Measurements from ENCODE around the gene CGRRF1. TPM values are rescaled to one million over a fixed set of nuclear protein-coding genes. Genes with fewer than 3 reads are reported as not detected.

The CGRRF1 gene
- total RNA-seq, 1 donor from 2014 or later: 23.4 TPM

- DNase-seq (ENCODE audit: low spot score): no peak
These were observed 19.8 kb upstream of the CGRRF1 start for GRCh38 chr14:54489731-54490444.

GRCh38 chr14:54490445-54491175 lies 19.1 kb upstream of the CGRRF1 start:
- no peak for DNase-seq (ENCODE audit: low spot score)

GRCh38 chr14:54493293-54493692 lies 16.4 kb upstream of the CGRRF1 start:
- no peak for DNase-seq (ENCODE audit: low spot score)

DNA sequence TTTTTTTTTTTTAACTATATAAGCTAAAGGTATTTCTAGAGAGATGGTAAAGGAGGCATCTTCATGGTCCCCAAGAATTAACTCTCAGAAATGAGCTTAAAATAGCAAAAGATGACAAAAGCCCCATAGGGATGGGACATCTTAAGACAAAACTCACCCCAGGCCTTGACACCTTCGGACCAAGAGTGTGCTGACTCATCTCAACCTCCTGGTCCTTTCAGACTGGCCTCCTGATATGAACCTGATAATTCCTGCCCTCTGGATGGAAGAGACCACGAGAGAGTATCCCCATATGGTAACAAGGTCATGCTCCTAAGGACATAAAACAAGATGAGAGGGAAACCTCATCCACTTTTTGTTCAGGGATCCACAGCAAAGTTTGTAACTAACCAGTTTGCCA lies 12.5 kb upstream of the CGRRF1 start:
- DNase-seq (ENCODE audit: low spot score): no peak

- no peak for DNase-seq (ENCODE audit: low spot score)
These were observed 11.6 kb upstream of the CGRRF1 start for GRCh38 chr14:54498095-54498531.

DNA sequence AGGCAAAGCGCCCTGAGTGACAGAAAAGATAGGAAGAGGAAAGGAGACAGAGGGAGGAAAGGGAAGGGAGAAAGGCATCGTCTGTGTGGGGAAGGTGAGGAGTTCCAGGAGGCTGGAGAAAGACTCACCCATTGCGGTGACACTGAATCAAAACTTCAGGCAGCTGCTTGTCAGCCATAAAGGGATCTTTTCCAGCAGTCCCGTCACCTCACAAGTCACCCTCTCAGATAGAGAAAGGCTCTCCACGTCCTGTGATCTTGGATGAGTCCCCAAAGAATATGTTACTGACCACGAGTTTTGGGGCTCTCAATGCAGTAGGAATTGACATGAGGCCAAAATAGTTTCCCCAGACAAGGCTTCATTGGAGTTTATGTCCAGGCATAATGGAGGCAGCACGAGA lies 11.1 kb upstream of the CGRRF1 start:
- DNase-seq (ENCODE audit: low spot score): no peak

DNA sequence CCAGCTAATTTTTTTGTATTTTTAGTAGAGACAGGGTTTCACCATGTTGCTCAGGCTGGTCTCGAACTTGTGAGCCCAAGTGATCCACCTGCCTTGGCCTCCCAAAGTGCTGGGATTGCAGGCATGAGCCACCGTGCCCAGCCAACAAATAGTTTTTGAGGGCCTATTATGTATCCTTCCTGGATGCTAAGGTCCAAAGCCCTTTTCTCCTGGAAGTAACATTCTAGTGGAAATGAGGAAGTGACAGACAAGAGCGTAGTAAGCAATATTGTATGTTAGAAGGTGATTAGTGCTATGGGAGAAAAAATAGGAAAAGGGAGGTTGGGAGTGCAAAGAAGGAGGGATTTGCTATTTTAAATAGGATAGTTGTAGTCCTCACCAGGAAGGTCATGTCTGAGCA lies 9.0 kb upstream of the CGRRF1 start:
- no peak for DNase-seq (ENCODE audit: low spot score)

DNA sequence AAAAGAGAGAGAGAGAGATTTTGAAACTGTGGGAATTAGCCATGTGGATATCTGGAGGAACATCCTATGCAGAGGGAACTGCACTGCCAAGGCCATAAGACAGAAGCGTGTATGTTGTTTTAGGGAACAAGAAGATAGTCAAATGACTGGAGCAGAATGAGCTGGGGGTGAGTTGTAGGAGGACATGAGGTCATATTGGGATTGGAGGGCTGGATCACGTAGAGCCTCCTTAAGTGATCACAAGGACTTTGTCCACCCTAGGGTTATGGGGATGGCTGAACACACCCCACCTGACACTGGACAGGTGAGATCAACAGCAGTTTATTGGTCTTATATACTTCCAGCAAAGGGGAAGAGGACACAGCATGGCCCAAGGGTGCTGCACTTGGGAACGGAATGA lies 8.2 kb upstream of the CGRRF1 start:
- DNase-seq (ENCODE audit: low spot score): no peak

DNA sequence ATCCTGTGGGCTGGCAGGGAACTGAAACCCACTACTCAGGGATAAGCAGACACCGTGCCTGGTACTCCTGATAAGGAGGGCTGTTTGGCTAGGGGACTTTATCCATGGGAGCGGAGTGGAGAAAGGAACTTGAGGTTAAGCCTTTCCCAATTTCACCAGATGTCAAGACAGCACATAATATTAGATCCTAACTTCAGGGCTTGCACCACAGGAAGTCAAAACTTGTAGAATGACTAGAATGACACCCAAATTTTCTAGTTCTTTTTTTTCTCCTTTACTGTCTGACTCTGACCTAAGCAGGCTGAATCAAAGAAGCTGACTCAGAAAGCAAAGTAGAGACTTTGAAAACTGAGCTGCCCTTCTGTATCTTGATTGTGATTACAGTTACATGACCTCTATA lies 7.1 kb upstream of the CGRRF1 start:
- peak; percentile 10 for DNase-seq (ENCODE audit: low spot score)

GRCh38 chr14:54503486-54503885 lies 6.2 kb upstream of the CGRRF1 start:
- DNase-seq (ENCODE audit: low spot score): peak; percentile 29

DNA sequence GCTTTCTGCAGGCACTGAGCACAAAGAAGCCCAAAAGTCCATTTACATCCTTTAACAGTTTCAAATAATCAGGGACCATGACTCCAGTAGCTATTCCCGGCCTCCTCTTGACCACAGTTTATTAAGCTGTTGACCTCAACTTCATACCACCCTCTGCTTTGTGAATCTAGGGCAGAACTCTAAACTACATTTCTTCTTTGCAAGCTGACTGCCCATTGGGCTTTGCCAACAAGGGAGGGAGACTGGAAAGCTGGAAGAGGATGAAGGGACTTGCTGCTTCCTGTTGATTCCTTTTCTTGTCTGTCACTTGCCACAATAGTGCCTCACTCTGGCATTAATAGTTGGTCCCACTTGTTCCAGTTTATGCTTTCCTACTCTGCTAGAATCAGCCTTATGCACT lies 2.7 kb downstream of the CGRRF1 start:
- DNase-seq (ENCODE audit: low spot score): no peak

GRCh38 chr14:54515670-54516069 lies 6.0 kb downstream of the CGRRF1 start:
- DNase-seq (ENCODE audit: low spot score): no peak

- no peak for DNase-seq (ENCODE audit: low spot score)
These were observed 7.0 kb downstream of the CGRRF1 start for GRCh38 chr14:54516709-54517108.

DNA sequence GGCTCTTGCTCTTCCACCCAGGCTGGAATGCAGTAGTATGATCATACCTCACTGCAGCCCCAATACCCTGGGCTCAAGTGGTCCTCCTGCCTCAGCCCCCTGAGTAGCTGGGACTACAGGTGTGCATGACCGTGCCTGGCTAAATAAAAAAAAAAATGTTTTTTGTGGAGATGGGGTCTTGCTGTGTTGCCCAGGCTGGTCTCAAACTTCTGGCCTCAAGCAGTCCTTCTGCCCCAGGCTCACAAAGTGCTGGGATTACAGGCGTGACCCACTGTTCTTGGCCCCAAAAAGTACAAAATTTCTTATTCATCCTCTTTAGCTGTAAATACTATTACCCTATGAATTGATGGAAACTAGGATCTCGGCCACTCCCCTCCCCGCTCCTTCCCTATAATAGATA lies 14.7 kb downstream of the CGRRF1 start:
- no peak for DNase-seq (ENCODE audit: low spot score)

- DNase-seq (ENCODE audit: low spot score): no peak
These were observed 19.3 kb downstream of the CGRRF1 start for GRCh38 chr14:54528973-54529372.

- no peak for DNase-seq (ENCODE audit: low spot score)
These were observed 20.1 kb downstream of the CGRRF1 start for GRCh38 chr14:54529811-54530210.

GRCh38 chr14:54532111-54533012 lies 22.7 kb downstream of the CGRRF1 start:
- DNase-seq (ENCODE audit: low spot score): no peak

DNA sequence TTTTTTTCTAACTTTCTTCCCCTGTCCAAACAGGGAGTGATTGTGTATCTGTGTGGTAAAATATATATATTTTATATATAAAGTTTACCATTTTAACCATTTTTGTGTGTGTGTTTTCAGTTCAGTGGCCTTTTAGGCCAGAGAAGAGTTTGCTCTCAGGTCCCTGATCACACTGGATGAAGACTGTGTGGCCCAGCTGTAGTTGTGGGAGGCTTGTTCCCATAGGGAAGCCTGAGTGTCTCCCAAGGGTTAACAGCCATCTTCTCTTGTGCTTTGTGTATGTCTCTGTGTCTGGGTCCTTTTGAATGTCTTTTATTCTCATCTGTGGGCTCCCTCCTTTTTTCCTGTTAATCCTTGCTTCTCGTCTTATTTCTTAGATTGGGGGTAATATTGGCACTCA lies 23.4 kb downstream of the CGRRF1 start:
- no peak for DNase-seq (ENCODE audit: low spot score)

DNA sequence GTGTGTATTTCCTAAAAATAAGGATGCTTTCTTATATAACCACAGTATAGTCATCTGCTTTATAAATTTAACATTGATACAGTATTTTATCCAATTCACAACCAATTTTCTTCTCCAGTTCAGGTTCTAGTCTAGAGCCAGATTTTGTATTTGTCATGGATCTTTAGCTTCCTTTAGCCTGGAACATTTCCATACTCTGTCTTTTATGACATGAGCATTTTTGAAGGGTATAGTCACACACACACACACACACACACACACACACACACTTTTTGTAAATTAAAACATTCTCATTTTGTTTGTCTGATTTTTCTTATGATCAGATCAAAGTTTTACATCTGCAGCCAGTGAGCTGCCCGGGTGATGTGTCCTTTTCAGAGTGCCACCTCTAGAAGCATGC lies 25.4 kb downstream of the CGRRF1 start:
- no peak for DNase-seq (ENCODE audit: low spot score)

- no peak for DNase-seq (ENCODE audit: low spot score)
These were observed 25.9 kb downstream of the CGRRF1 start for GRCh38 chr14:54535646-54536045.

- DNase-seq (ENCODE audit: low spot score): no peak
These were observed 27.9 kb downstream of the CGRRF1 start for GRCh38 chr14:54537651-54538050.

GRCh38 chr14:54538055-54538454 lies 28.3 kb downstream of the CGRRF1 start:
- no peak for DNase-seq (ENCODE audit: low spot score)

Data from umbilical cord (tissue), 2 donors.